GM15510 (cell line): ENCODE data around the gene GJA9.

Source experiments
- POLR2A ChIP-seq: IDR thresholded peaks from 3 replicates; pipeline ENCODE4 v1.6.1; 2011; ENCODE audit warnings: borderline replicate concordance; ENCODE audit not compliant: insufficient read length; ENCODE audit errors: extremely low read depth

GJA9 gene

GRCh38 chr1:38881487-38881886 lies at the start of gene GJA9:
GJA9 (minus strand) TSS chr1:38881587; CDS start chr1:38876098, 5,489 bp downstream.
- TF ChIP-seq POLR2A, result no peak

- TF ChIP-seq POLR2A, result no peak
Measured at GRCh38 chr1:38929476-38929875, 48.1 kb upstream of the GJA9 start.

- no peak for TF ChIP-seq POLR2A
Measured at GRCh38 chr1:38929054-38929453, 47.7 kb upstream of the GJA9 start.

- no peak for TF ChIP-seq POLR2A
Measured at GRCh38 chr1:38926091-38926490, 44.7 kb upstream of the GJA9 start.

- TF ChIP-seq POLR2A, result no peak
Measured at GRCh38 chr1:38925391-38925790, 44.0 kb upstream of the GJA9 start.

GRCh38 chr1:38923607-38924006 lies 42.2 kb upstream of the GJA9 start:
- TF ChIP-seq POLR2A, result no peak

GRCh38 chr1:38919130-38919529 lies 37.7 kb upstream of the GJA9 start:
- TF ChIP-seq POLR2A, result no peak

GRCh38 chr1:38918568-38918967 lies 37.2 kb upstream of the GJA9 start:
- no peak for TF ChIP-seq POLR2A

GRCh38 chr1:38917772-38918171 lies 36.4 kb upstream of the GJA9 start:
- no peak for TF ChIP-seq POLR2A

- TF ChIP-seq POLR2A, result no peak
Measured at GRCh38 chr1:38917337-38917736, 36.0 kb upstream of the GJA9 start.

GRCh38 chr1:38915352-38915948 lies 34.1 kb upstream of the GJA9 start:
- TF ChIP-seq POLR2A, result no peak

GRCh38 chr1:38908821-38909220 lies 27.4 kb upstream of the GJA9 start:
- TF ChIP-seq POLR2A, result no peak

- no peak for TF ChIP-seq POLR2A
Measured at GRCh38 chr1:38905985-38906384, 24.6 kb upstream of the GJA9 start.

GRCh38 chr1:38899560-38899959 lies 18.2 kb upstream of the GJA9 start:
- TF ChIP-seq POLR2A, result no peak

GRCh38 chr1:38898653-38899230 lies 17.4 kb upstream of the GJA9 start:
- no peak for TF ChIP-seq POLR2A

GRCh38 chr1:38896169-38896568 lies 14.8 kb upstream of the GJA9 start:
- no peak for TF ChIP-seq POLR2A
